Measurements from ENCODE around the gene LGR6.
A peak's percentile ranks its signal among the peaks of the same experiment; 100 is the strongest.

The LGR6 gene

DNA sequence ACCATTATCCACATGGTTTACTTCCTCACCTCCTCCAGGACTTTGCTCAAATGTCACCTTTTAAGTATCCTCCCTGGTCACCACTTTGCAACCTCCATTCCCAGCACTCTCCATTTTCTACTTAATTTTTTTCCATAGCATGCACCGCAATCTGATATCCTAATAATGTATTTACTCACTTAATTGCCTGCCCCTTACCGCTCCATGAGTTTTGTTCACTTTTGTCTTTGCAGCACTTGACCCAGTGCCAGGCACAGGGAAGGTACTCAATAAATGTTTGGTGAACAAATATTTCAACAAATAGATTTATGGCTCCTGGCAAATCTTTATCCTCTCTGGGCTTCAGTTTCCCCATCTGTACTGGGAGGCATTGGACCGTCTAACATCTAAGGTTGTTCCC lies 94.6 kb downstream of the LGR6 start:
- no peak for DNase-seq (ENCODE audit: low read depth)

DNA sequence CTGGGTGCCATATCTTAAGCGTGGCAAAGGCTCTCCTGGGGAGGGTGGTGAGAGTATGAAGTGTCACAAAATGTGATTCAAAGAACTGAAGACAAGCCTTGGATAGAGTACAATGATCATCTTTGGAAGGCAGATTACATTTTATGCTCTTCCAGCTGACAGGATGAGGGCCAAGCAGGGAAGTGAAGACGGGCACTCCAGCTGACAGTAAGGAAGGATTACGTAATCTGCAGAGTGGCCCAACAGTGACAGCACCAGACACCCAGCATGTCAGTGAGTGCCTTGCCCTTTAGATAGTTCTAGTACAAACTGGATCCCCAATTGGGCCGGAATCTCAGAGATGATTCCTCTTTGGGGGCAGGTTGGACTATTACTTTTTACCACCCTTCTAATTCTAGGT lies 95.4 kb downstream of the LGR6 start:
- DNase-seq (ENCODE audit: low read depth) = no peak

DNA sequence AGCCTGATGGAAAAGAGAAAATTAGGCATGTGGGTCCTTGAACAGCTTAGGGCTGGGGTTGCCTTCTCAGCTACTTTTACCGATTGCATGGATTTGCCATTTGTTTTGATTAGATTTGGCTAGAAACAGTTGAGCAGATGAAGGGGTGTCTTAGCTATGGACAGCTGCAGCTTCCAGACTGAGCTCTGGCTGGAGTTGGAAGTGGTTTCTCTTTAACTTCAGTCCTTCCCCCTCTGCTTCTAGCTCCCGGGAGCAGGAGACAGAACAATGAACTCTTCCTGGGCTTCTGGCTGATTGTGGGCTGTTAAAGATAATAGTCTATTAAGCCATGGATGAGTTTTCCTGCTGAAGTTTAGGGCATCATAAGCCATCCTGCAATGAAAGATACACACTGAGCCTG lies 97.4 kb downstream of the LGR6 start:
- no peak for DNase-seq (ENCODE audit: low read depth)

DNA sequence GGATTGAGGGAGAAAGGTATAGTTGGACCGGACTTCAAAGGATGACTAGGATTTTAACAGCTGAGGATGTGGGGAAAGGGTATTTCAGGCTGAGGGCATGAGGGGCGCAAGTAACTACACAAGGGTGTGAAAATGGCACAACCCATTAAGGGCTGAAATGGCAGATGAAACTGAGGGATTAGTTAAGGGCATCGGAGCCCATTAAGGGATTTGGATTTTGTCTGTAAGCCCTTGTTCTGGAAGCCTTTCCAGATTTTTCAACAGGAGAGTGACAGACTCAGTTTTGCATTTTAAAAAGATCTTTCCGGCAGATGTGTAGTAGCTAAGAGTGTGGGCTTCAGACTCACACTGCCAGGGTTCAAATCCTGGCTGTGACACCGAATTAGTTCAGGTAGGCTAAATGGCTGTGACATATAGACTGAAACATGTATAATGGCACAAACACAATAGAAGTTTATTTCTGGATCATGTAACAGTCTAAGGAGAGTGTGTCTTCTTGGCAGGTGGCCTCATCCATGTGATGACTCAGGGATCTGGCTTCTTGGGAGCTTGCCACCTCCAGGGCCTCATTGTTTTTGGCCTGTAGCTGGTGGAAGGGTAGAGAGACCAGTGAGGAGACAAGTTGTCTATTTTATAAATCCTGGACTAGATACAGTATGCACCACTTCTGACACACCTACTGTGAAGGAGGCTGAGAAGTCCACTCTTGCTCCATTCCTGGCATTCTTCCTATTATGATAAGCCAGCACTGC lies 98.5 kb downstream of the LGR6 start:
- DNase-seq (ENCODE audit: low read depth) = no peak

DNA sequence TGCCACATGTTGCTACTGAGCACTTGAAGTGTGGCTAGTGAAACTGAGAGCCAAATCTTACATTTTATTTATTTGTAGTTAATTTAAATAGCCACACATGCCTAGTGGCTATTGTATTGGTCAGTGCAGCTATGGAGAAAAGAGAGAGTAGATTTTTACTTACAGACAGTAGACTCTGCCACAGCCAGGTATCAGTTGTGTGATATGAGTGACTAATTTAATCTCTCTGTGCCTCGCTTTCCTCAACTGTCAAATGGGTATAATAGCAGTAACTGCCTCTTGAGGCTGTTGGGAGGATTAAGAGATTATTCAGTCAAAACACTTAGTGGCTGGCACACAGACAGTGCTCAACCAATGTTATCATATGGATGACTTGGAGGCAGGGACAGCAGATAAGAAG lies 99.2 kb downstream of the LGR6 start:
- no peak for DNase-seq (ENCODE audit: low read depth)

DNA sequence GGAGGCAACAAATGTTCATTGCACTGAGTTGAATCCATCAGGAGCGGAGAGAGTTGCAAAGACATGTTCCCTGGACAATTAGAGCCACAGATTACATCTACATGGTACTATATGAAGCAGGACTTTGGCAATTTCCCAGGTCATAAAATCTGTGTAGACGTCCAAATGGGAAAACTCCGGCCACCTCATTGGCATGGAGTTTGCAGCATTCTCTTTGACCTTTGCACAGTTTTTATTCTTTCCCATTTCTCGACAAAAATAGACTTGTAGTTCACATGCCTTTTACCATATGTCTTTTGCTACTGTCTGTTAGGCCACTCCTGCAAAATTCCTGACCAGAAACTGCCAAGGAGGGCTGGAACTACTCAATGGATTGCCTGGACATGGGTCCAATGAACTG lies 100.0 kb downstream of the LGR6 start:
- DNase-seq (ENCODE audit: low read depth) = no peak

DNA sequence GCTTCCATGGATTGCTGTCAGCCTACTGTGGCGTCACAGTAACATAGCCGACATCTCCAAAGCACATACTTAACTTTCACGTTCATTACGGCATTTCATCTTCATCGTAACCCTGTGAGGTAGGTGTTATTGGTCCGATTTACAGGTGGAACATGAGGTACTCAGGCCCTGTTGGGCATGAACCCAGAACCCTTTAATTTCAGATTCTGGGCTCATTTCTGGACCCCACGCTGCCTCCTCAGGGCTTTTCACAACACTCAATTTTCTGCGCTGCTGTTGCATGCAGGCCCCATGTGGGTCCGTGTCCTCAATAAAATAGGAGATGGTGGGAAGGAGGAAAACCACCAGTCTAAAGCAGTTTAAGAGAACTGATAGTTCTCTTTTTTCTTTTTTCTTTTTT lies 108.6 kb downstream of the LGR6 start:
- no peak for DNase-seq (ENCODE audit: low read depth)

DNA sequence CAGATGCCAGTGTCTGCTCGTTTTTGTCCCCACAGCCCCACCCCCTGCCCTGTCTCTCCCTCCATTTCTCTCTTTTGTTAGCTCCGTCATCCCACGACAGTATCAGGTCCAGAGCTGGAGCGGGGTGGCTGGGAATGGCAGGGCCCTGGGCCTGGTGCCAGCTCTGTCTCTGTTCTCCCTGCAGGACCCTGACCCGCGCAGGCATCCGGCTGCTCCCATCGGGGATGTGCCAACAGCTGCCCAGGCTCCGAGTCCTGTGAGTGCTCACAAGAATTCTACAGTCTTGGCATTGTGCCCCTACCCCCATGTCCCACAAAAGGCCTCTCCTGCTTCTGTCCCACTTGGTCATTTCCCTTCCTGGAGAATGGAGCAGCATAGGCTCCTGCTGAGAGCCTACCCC lies 110.8 kb downstream of the LGR6 start:
- no peak for DNase-seq (ENCODE audit: low read depth)

DNA sequence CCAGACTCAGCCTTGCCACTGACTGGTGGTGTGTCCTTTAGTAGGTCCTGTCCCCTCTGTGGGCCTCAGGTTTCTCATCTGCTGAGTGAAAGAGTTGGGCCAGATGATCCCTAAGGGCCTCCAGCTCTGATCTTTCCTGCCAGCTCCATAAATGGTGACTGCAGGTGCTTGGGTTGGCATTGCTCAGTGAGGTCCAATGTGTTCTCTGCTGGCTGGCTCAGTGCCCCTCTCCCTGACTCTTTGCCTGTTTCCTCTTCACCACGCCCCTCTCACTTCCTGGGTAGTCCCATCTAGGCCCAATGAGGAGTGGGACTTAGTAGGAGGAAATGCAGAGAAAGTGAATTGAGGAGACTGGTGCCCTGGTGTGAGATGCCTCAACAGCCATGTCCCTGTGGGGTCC lies 111.6 kb downstream of the LGR6 start:
- DNase-seq (ENCODE audit: low read depth) = no peak

DNA sequence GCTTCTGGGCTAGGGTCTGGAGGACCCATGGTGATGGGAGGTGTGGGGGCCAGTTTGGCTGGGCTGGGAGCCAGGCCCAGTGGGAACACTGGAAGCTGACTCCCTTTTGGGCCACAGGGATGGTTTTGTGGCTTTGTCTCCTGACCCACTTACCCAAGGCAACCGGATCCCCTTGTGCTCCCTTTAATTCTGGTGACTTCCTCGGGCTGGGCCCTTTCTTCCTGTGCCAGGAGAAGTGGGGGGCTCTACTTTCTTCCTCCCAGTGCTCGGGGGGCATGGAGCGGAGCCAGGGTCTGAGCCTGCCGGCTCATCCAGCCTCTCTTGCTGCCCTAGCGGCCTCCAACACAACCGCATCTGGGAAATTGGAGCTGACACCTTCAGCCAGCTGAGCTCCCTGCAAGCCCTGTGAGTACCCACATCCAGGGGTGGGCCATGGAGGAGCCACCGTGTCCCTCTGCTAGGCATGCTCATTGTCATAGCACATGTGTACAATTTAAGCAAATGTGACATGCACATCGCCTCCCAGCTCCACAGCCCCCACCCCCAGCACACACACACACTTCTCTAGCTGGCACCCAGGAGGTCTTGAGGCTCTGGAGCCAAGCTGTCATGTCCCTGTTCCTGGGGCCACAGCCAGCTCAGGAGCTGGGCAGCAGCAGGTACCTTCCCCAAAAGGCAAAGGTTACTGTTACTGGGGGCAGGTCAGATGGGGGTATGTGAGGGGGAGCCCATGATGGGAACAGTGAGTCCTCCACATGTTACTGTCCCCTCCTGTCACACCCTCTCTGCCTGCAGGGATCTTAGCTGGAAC lies 113.1 kb downstream of the LGR6 start:
- DNase-seq (ENCODE audit: low read depth) = no peak

DNA sequence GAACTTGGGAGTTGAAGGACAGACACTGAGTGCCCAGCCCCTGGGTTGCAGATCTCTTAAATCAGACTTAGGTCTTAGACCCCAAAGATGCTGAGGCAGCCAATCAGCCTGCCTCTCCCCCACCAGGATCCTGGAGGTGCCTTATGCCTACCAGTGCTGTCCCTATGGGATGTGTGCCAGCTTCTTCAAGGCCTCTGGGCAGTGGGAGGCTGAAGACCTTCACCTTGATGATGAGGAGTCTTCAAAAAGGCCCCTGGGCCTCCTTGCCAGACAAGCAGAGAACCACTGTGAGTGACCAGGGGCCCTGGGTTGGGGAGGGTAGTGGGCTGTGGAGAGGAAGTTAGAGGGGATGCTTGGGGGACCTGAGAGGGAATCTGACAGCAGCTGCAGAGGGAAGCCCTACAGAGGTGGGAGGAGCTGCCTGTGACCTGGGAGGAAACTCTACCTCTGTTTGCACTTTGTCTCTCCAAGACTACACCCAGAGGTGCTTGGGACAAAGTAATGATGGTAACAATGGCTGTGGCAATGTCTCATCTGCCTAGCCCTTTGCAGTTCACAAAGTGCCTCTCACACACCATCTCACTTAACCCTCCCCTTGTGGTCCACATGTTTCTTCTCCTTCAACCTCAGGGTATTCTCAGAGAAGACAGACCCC lies 116.6 kb downstream of the LGR6 start:
- DNase-seq (ENCODE audit: low read depth) = no peak

DNA sequence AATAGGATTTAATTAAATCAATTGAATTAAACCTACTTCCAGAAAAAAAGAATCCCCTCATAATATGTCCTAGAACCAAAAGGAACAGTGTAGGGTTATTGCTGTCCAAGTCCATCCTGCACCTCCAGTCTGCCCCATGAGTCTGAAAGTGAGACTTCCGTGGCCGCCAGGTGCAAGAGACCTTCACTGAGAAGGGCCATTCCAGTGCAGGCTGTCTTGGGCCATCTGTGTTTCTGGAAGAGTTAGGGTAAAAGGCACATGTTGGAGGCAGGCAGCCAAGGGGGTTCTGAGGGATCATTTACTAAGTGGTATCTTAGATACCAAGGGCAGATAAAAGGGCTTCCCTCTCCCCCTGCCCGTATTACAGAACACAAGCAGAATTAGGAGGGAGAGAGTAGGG lies 117.1 kb downstream of the LGR6 start:
- DNase-seq (ENCODE audit: low read depth) = no peak

DNA sequence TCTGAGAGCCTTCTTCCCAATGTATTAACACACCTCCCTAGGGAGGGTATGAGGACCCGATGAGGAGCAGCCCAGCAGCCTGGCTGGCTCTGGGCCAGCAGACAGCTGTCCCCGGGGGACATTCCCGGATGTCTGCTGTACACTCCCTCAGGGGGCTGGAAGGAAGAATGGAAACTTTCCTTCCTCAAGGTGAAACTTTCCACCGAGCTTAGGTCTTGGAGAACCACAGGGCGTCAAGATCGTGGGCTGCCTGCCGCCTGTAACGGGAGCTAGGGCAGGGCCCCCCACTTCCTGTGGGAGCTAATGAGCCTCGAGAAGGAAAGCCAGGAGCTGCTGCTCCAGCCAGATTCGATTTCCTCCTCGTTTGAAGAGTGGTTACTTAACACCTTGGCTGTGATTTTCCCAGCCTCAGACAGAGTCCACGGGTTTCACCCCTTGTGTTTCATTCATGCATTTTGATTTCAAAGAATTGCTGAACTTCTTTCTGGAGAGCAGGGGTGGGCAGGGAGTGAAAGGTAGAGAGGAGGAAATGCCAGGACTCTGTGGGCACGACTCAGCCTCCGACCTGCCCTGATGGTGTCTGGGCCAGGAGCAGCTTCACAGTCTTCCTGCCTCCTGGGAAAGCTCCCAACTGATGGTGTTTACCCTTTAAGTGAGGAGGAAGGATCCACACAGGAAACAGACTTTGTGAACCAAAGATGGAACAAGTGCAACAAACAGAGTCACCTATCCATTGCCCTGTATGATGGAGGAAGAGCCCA lies 118.5 kb downstream of the LGR6 start:
- DNase-seq (ENCODE audit: low read depth) = no peak

DNA sequence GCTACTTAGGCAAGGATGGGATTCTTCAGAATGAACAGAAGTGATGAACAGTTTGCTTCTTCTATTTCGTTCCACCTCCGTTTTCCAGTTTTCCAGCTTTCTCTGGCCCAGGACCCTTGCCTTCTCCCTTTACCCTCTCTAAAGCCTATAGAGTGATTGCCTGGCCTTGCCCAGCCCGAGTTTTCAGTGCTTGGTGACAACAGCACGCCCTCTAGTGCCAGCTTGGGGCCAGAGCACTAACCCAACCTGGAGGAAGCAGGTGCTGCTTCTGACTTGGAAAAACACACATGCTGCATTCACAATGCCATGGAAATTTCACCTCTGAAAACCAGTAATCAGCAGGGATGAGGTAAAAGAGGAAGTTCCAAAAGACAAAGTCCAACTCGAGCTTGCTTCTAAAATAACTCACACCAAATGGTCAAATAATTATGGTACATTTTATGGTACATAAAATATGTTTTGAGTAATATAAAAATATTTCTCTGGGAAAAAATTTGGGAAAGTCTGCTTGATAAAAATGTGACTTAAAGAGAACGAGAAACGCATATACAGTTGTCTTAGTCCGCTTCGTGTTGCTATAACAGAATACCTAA lies 122.1 kb downstream of the LGR6 start:
- DNase-seq (ENCODE audit: low read depth) = peak; percentile 58

DNA sequence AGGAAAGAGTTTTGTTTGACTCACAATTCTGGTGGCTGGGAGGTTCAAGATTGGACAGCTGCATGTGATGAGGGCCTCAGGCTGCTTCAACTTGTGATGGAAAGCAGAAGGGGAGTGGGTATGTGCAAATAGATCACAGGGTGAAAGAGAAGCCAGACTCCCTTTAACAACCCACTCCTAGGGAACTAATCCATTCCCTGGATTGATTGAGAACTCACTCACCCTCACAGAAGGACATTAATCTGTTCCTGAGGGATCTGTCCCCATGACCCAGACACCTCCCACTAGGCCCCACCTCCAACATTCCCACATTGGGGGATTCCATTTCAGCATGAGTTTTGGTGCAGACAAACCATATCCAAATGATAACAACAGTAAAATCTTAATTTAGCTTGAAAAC lies 122.6 kb downstream of the LGR6 start:
- DNase-seq (ENCODE audit: low read depth) = no peak

DNA sequence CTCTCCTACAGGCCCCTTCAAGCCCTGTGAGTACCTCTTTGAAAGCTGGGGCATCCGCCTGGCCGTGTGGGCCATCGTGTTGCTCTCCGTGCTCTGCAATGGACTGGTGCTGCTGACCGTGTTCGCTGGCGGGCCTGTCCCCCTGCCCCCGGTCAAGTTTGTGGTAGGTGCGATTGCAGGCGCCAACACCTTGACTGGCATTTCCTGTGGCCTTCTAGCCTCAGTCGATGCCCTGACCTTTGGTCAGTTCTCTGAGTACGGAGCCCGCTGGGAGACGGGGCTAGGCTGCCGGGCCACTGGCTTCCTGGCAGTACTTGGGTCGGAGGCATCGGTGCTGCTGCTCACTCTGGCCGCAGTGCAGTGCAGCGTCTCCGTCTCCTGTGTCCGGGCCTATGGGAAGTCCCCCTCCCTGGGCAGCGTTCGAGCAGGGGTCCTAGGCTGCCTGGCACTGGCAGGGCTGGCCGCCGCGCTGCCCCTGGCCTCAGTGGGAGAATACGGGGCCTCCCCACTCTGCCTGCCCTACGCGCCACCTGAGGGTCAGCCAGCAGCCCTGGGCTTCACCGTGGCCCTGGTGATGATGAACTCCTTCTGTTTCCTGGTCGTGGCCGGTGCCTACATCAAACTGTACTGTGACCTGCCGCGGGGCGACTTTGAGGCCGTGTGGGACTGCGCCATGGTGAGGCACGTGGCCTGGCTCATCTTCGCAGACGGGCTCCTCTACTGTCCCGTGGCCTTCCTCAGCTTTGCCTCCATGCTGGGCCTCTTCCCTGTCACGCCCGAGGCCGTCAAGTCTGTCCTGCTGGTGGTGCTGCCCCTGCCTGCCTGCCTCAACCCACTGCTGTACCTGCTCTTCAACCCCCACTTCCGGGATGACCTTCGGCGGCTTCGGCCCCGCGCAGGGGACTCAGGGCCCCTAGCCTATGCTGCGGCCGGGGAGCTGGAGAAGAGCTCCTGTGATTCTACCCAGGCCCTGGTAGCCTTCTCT lies 124.6 kb downstream of the LGR6 start:
- DNase-seq (ENCODE audit: low read depth) = no peak

DNA sequence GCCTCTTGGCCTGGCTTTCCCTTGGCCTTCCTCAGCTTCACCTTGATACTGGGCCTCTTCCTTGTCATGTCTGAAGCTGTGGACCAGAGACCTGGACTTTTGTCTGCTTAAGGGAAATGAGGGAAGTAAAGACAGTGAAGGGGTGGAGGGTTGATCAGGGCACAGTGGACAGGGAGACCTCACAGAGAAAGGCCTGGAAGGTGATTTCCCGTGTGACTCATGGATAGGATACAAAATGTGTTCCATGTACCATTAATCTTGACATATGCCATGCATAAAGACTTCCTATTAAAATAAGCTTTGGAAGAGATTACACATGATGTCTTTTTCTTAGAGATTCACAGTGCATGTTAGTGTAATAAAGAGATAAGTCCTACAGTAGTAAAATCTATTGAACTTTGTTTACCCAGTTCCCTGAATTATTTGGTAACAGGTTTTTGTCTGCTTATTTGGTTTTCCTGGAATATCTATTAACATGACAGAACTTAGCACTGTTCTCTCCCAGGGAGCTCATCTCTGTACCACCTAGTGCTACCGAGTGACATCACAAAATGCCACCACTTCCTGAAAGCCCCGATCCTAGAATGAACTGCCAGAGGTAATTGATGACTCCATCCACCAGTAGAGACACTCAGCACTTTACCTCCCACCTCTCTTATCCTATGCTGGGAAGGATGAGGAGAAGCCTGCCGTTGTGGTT lies 125.9 kb downstream of the LGR6 start:
- no peak for DNase-seq (ENCODE audit: low read depth)

DNA sequence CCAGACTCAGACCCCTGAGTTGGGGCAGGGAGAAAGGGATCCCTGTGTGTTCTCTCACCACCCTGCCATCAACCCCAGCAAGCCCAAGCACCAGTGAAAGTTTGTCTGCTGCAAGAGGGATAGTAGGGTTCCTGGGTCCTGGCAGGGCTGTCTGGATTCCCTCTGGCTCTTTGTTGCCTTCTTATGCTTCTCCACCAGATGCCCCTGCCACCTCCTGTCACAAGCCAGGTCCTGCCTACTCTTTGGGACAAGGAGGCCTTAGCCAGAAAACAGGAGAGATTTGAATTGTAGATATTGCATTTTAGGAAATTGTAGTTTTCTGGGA lies 126.4 kb downstream of the LGR6 start:
- DNase-seq (ENCODE audit: low read depth) = no peak

DNA sequence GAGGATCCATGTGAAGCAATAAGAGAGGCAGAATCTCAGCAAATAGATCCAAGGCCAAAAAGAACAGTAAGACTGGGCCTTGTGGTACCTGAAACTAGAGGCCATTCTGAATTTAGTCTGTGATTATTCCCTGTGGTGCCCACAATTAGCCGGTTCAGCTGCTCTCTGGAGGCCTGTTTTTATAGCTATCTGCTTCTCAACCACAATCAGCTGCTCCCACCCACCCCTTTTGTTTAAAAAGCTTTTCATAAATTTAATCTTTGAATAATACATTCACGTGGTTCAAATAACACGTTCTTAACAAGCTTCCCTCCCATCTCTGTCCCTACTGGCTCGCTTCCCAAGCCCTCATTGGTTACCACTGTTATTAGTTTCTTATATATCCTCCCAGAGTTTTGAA lies 130.1 kb downstream of the LGR6 start:
- DNase-seq (ENCODE audit: low read depth) = no peak

DNA sequence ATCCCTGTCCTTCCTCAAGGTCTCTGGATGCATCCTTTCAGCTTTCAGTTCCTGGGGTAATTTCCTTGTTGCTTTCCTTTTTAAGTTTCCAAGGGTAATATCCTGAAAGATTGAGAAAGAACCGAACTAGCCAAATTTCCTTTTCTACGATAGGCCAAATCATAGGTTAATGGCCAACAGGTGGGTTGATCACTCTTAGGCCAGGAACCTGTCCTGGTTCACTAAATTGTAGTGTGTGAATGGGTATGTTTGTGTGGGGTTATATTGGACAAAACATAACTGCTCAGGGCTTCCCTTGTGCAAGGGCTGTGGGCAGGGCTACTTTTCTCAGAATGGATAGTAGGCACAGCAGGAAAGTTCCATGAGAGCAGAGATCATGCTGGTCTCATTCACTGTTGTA lies 131.0 kb downstream of the LGR6 start:
- DNase-seq (ENCODE audit: low read depth) = no peak
